AG20443 (cell line): ENCODE data around the gene CCDC85C.

Source experiments
- DNase-seq: peaks from one replicate; pipeline ENCODE4 v3.0.0; 2012; ENCODE audit warnings: low spot score, mixed read lengths

The CCDC85C gene

GRCh38 chr14:99475660-99476059, 128.3 kb downstream of the CCDC85C start:
- DNase-seq: no peak

GRCh38 chr14:99475179-99475578, 128.8 kb downstream of the CCDC85C start:
- no peak for DNase-seq

- DNase-seq: no peak
Measured at GRCh38 chr14:99473458-99473857, 130.5 kb downstream of the CCDC85C start.

- DNase-seq: no peak
Measured at GRCh38 chr14:99472937-99473336, 131.1 kb downstream of the CCDC85C start.

- no peak for DNase-seq
Measured at GRCh38 chr14:99471731-99472130, 132.3 kb downstream of the CCDC85C start.

- DNase-seq: no peak
Measured at GRCh38 chr14:99468836-99469592, 135.0 kb downstream of the CCDC85C start.

GRCh38 chr14:99468081-99468480, 135.9 kb downstream of the CCDC85C start:
- DNase-seq: no peak

- no peak for DNase-seq
Measured at GRCh38 chr14:99467336-99468078, 136.5 kb downstream of the CCDC85C start.

GRCh38 chr14:99466758-99467157, 137.2 kb downstream of the CCDC85C start:
- DNase-seq: no peak

GRCh38 chr14:99465288-99465687, 138.7 kb downstream of the CCDC85C start:
- DNase-seq: no peak

- DNase-seq: no peak
Measured at GRCh38 chr14:99463974-99464373, 140.0 kb downstream of the CCDC85C start.

GRCh38 chr14:99462210-99462609, 141.8 kb downstream of the CCDC85C start:
- no peak for DNase-seq

- no peak for DNase-seq
Measured at GRCh38 chr14:99461411-99462085, 142.5 kb downstream of the CCDC85C start.

- DNase-seq: no peak
Measured at GRCh38 chr14:99460793-99461192, 143.2 kb downstream of the CCDC85C start.

GRCh38 chr14:99459481-99460100, 144.4 kb downstream of the CCDC85C start:
- DNase-seq: no peak

- DNase-seq: peak; percentile 33
Measured at GRCh38 chr14:99454246-99454645, 149.8 kb downstream of the CCDC85C start.

GRCh38 chr14:99452968-99453367, 151.0 kb downstream of the CCDC85C start:
- no peak for DNase-seq

GRCh38 chr14:99451234-99451633, 152.8 kb downstream of the CCDC85C start:
- no peak for DNase-seq

GRCh38 chr14:99450266-99450665, 153.7 kb downstream of the CCDC85C start:
- no peak for DNase-seq
